UCSD-AML1 (cell line): ENCODE results near the gene WDR86.

ENCODE experiments used
- DNase-seq: peaks from one replicate; lab custom pipeline; 2025; ENCODE audit not compliant: unreplicated experiment; lab: John Stamatoyannopoulos, UW

WDR86 gene

DNA sequence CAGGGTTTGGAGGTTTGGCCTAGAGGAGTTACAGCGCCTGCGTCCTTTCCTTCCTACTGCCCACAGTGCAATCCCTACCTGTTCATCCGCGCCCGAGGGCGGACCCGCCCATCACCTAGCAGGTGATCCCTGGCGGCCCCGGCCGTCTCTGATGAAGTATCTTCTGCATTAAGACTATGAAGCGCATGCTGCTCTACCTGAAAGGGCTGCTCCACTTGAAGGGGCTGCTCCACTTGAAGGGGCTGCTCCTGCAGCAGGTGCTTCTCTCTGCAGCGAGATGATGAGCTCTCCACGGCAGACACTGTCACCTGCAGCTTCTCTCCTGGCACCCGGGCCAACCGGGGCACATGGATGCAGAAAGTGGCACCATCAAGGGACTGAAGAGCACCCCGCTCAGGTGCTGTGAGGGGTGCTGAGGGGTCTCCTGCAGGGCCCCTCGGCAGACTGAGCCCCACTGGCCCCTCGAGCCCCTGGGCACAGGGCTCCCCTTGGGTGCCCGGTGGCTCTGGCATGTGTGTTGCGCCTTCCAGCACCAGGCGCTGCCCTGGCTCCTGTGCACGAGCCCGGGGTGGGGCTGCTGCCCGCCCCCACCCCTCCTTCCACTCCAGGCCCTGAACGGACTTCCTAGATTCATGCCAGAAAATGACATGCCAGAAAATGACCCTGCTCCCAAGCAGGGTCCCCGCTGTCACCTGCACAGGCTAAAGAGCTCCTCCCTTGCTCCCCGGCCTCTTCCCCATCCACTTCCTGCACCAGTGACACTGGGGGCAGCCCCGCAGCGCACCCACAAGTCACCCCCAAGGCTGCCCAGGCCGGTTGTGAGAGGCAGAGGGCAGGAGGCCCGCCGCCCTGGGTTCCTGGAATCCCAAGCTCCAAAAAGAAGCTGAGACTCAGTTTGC is 29.4 kb downstream of the WDR86 start:
- no peak for DNase-seq

DNA sequence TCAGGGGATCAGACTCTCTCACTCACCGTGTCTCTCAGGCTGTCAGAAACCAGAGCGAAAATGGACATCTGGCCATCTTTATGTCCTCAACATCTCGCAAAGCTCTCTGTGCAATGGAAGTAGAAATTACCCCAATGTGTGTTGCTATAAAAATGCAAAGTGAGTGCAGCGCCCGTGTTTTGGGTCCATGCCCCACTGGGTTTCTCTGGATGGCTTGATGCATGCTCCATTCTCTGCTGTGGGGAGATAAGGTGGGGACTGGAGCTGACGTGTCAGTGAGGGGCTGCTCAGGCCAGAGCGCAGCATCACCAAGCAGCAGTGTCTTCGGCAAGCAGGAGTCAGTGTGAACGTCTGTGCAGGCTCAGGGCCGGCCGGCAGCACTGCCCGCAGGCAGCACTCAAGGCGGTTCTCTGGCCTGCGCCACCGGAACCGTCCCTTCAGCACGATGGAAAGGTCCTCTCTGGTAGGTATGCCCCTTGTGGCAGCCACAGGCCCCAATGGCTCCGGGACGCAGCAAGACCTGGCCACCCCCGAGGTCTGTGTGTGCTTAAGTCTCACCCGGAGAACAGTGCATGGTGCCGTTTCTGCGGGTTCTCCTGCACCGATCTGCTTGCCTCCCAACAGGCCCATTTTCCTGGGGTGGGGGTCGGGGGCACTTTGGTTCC is 30.2 kb downstream of the WDR86 start:
- no peak for DNase-seq

DNA sequence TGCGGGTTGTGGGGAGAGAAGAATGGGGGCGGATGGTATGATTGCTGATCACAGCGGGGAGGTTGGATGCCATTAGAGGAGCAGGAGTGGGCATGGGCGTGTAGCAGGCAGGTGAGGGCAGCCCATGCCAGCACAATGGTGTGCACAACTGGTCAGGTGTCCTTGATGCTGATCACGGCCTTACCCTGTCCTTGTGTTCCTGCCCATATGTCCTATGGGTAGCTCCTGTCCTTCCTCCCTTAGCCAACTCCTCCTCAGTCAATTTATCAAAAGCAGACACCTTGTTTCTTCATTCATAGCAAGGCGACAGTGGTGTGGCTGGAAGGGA is 30.7 kb downstream of the WDR86 start:
- no peak for DNase-seq

DNA sequence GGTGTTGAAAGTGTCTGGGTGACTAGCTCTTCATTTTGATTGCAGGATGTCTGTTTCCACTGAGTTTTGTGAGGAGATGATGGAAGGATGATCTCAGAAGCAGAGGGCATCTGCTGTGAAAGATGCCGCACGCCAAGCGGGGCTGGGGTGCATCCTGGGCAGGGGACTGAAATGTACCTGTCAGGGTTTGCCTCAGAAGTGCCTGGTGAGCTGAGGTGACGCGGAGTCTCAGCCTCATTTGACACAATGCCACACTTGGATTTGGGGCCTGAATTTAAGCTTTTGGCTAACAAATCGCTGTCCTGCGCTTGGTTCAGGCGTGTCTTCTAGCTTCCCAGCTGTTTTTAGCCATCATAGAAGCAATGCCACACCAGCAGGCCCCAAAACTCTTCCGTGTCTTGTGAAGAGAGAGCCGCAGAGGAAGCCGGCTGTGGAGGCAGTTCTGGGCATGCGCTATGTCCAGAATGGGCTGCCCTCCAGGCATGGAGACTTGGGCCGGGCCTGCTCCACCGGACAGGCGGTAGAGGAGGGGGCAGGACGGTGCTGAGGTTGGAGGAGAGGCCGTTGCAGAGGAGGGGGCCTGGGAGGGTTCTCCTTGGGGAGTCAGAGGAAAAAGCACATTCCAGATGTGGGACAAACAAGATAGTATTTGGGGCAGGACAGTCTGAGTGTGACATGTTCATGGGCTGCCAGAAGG is 31.2 kb downstream of the WDR86 start:
- no peak for DNase-seq

DNA sequence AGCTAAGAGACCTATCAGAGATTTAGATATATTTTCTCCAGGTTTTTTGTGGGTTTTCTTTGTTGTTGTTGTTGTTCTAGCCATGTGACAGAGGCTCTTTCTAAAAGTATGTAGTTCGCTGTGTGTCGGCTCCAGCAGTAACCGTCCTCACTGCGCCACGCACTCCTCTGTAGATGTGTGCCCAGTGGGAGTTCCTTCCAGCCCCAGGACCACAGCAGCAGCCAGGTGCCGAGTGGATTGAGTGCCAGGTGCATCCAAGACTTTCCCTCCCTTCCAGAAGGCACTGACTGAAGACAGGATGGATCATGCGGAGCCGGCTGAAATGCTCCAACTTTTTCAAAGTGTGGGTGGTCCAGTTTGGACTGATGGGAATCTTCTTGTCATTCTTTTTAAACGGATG is 31.8 kb downstream of the WDR86 start:
- DNase-seq: no peak

DNA sequence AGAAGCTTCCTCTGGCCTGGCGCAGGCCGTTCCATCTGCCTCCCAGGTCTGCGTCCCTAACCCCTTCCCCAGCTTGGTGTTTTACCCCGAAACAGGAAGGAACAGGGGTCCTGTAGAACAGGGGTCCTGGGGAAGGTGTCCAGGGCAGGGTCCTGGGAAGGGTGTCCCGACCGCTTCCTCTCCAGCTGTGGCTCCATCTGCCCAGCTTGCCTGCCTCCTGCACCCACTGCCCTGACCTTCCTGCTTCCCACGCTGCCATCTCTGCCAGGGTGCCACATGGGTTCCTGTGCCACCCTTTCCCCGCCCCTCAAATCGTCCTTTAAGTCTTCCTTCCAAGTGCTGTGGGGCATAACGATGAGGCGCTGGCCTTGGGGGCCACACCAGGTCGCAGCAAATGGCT is 32.4 kb downstream of the WDR86 start:
- DNase-seq: no peak

DNA sequence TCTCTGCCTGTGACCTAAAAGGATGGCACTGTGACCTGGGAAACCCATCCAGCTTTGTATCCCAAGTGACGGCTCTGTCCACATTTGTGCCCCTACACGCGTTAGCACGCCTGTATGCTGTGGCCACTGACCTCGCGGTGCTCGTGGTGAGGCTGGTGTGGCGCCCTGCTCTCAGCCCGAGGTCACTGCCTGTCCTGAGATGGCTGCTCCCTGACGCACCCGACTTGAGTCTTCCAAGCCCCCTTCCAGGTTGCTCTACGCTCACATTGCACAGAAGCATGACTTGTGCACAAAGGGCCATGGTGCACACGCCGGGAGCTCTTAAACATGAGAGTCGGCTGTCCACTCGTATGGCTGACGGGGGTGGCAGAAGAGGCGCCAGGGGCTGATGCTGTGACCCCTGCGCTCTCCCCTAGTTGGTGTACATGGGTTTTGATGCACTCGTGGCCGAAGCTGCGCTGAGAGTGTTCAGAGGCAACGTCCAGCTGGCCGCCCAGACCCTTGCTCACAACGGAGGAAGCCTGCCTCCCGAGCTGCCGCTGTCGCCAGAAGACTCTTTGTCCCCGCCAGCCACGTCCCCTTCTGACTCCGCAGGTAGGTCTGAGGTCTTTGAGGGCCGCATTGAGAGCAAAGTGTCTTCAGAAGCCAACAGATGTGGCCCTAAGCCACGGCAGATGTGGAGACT is 33.5 kb downstream of the WDR86 start:
- DNase-seq: no peak

DNA sequence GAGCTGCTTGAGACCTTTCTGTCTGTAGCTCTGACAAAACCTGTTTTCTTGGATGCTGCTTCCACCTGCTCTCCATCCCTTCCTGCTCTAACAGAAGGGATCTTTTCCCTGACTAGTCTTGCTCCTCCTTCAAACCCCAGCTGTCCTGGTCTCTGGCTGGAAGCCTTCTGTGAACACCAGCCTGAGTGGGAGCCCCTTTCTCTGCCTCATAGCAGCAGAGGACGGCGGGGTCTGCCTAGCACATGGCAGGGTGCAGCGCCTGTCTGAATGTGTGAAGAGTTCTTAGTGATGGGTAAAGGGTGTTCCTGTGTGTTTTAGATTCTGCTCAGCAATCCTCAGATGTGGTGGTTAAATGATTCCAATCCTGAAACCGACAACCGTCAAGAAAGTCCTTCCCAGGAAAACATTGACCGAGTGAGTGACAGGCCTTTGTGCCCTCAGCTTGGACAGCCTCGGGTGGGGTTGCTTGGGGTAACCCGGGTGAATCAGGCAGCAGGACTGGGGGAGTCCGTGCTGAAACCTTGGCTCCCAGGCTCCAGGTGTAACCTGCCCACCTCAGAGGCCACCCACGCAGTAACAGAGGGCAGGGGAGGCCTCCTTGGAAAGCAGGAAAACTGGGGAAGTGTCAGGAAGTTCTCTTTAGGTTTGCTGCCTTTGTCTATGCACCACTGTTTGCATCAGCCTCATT is 34.2 kb downstream of the WDR86 start:
- DNase-seq: no peak

DNA sequence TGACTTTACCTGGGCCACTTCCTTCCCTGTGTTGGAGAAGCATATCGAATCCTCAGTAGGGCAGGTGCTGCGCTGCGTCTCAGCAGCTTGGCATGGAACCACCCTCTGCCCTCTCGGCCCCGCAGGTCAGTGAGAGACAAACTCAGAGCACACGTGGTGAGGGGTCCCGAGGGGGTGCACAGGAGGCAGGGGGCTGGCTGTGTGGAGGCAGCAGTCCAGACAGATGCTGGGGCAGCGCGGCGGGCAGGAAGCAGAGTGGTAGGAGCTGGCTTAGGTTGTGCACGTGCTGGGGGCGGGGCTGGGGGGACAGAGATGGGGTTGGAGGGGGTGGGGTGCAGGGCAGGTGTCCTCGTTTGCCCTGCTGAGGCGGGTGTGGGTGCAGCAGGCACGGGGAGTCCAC is 35.1 kb downstream of the WDR86 start:
- DNase-seq: no peak

DNA sequence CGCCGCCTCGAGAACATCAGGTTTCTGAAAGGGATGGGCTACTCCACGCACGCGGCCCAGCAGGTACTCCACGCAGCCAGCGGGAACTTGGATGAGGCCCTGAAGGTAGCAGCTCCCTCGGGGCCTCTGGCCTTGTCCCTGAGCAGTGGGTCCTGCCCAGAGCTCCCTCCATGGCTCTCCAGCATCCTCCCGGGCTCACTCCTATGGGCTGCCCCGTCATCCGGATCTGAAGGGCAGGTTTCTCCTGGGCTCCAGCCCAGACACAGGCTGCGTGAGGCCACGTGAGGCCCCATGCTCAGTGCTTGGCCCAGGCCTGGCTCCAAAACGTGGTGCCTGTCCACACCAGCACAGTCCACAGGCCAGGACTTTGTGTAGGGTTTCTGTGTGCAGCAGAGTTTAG is 35.7 kb downstream of the WDR86 start:
- DNase-seq: no peak

DNA sequence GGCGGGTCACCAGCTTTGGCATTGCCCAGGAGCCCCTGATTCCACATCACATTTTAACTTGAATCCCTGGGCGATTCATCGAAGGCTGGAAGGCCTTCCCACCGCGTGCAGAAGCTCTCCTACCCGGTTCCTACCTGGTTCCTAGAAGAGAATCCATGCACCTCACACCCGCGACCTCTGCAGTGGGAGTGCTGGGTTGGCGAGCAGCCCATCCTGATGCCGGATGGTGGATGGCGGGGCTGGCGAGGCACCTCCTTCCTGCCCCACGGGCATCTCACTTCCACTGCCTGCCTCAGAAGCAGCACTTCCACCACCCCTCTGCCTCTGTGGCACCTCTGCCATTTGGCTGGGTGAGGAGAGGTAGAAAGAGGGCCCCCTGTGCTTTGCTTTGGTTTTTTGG is 36.2 kb downstream of the WDR86 start:
- DNase-seq: no peak

DNA sequence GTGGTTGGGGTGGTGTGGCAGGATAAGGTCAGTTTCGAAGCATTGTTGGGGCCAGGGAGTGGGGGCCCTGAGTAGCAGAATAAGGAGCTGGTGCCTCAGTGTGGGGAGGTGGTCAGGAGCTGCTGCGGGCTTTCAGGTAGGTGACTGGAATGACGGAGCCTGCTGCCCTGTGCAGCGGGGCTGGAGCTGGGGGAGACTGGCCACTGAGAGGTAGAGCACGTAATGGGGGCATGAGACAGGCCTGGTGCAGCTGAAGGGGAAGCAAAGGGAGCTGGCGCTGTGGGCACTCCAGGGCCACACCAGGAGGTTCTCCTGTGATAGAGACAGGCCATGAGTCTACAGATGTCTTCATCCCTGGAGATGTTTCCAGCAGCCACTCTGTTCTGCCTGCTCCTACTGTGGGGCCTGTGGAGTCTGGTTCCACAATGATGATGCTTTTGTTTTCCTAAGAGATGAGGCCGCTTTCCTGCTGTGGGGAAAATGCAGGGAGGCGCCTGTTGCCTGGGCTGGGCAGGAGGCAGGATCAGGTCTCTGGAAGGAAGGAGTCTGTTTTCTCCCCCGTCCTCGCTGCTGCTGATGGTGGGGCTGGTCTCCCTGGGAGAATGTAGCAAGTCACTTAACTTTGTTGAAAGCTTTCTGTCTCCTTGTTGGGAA is 37.1 kb downstream of the WDR86 start:
- no peak for DNase-seq

DNA sequence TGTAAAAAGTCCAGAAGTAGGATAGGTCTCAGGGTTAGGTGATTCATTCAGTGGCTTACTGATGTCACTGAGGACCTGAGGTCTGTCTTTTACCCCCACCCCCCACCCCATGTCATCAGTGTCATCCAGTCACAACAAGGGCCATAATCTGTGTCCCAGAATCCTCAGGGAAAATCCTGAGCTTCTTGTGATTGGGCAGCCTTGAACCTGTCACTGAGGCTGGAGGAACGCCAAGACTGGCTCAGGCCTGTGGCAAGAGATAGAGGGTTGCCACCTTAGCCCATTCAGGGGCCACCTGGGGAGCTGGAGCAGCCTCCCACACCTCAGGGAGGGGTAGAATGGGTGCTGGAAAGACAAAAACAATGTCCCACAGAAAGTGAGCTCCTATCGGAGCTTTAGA is 38.6 kb downstream of the WDR86 start:
- no peak for DNase-seq

DNA sequence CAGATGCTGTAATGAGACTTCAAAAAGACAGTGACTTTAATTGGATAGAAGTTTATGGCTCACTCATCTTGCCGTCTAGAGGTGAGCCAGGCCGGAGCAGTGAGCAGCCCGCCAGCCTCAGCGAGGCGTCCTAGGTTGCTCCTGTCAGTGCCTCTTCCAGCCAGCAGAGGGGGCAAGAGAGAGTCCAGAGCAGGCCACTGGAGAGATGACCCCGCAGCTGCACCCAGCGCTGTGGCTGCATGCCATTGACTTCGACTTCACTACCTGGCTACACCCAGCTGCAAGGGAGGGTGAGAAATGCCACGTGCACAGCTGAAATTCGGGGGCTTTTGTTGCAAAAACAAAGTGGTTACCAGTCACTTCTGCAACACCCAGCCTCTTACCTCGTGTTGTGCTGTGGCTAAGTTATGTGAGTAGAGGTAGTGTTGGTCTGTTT is 41.7 kb downstream of the WDR86 start:
- peak; percentile 30 for DNase-seq

DNA sequence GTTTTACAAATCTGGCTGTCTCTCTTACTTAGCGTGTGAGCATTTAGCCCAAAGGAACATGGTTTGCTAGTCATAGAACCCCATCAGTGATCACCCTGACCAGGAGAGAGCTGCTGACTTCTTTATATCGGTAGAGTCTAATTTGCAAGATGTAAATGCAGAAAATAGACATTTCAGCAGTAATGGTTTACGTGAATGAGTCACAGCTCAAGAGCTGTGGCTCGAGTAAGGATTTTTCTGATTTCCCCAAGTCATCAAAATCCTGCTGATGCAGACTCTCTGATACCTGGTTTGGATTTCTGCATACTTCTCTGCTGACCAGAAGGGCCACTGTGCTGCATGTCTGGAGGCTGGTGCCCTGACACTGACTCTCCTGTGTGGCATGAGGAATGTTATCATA is 42.6 kb downstream of the WDR86 start:
- no peak for DNase-seq

DNA sequence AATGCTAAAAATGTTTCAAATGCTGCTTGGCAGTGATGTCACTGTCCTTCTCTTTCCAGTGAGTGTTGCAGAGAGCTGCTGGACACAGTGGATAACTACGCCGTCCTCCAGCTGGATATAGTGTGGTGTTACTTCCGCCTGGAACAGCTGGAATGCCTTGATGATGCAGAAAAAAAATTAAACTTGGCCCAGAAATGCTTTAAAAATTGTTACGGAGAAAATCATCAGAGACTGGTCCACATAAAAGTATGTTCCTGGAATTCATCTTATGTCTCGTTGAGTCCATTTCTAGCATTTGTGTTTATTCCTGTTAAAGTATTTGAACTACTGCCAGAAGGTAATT is 43.0 kb downstream of the WDR86 start:
- DNase-seq: no peak

DNA sequence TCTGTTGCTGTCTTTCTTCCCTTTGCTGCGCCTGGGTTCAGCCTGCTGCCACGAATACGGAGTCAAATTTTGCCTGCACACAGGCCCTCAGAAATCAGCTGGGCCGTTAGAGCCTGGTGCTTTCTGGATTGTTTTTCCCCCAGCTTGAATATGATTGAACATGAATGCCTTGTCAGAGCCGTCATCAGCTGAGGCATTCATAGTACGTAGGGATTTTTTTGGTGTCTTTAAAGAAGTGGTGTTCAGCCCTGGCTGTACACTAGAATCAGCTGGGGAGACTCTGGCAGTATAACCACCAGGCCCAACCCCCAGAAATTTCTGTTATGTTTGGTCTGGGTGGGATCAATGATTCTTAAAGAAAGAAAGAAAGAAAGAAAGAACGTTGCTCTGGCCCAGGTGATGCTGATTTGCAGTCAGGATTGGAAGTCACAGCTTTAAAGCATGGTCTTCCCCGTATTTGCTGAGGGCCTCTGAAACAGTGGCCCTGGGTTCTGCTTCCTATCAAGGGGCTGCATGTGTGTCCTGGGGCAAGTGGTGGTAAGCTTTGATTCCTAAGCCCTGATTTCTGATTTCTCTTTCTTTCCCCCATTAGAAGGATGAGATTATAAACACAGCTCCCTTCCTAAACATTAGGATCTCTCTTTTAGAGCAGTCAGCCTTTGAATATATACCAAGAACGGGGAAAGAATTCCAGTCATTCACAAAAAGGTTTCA is 43.5 kb downstream of the WDR86 start:
- DNase-seq: no peak

DNA sequence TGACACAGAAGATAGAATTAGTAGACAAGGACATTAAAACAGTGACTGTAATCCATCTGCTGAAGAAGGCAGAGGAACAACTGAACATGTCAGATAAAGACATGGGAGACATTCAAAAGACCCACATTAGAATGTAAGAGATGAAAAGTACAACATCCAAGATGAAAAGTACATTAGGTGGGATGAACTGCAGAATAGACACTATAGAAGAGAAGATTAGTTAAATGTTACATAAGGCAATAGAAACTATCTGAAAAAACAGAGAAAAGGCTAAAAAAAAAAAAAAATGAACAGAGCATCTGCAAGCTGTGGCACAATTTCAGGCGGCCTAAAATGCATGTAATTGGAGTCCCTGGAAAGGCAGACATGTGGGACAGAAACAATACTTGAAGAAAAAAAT is 46.7 kb downstream of the WDR86 start:
- DNase-seq: no peak

DNA sequence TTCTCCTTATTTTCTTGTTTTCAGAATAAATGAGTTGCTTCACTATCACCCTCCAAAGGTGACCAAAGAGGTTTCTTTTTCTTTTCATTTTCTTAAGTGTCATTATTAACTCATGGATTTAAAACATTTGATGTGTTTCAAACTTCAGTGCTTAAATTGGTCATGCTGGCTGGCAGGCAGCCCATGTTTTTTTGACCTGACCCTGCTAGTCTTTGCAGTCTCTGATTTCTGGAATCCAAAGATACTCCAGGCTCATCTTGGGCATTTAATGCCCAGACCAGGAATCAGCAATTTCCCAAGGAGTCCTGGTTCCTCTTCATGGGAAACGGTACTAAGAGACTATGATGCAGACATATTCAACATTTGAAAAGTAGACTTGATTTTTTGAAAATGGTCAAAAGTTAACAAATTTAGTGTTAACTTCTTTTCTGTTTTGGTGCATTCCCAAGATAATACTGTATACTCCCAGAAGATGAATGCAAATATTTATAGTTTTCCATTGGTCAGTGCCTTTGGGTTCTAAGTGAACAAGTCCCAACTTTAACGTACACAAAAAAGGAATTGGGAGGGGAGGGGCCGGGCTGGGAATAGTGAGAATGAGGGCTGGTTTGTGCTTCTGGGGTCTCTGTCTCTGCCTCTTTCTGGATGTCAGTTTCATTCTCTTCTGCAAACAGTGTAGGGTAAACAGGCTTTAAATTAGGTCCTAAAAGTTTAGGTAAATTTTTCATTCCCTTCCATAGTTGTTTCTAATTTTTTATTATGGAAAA is 48.5 kb downstream of the WDR86 start:
- no peak for DNase-seq
